ENCODE results near the gene ASTN1. TPM values are rescaled to one million over a fixed set of nuclear protein-coding genes. Genes with fewer than 3 reads are reported as not detected.

The ASTN1 gene
- total RNA-seq, 4 donors from 2014 or later, result 0.18 TPM; not detected in 3

DNA sequence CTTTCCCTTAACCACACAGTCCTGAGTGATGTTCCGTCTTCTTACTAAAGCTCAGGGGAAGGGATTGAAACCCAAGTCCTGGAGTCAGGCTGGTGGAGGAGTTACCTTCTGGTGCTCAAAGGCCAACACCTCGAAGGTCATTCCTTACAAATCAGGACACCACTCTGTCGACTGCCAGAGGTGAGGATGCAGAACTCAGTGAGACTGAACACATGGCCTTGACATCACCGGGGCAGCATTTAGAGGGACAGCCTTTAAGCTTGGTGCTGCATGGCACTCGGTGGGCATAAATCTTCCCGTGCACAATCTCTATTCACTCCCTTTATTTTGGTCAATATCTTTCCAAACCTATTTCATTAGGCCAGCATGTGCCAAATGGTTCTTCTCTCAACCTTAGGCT lies 130.9 kb downstream of the ASTN1 start:
- 78% methylated on average over 6 of the region's 6 CpGs for WGBS
- Histone ChIP-seq H3K27me3 (no peaks in the 10 kb centered on the region), H3K27ac (no peak overlapping the region), H3K4me1 (no peaks in the 10 kb centered on the region), H3K4me3 (no peak overlapping the region), H3K9me3 (no peaks in the 10 kb centered on the region), H3K36me3 (no peaks in the 10 kb centered on the region)
- DNase-seq (ENCODE audit: low spot score in 2 of 2), result no peak
- TF ChIP-seq CTCF (IDR thresholded peaks at IDR 0.05) (no peak), POLR2AphosphoS5 (IDR thresholded peaks at IDR 0.05) (no peak), EP300 (IDR thresholded peaks at IDR 0.05) (no peak), POLR2A (IDR thresholded peaks at IDR 0.05) (no peak)

- Histone ChIP-seq H3K4me1 (no peaks in the 10 kb centered on the region), H3K27ac (no peak overlapping the region), H3K4me3 (no peak overlapping the region), H3K9me3 (no peaks in the 10 kb centered on the region), H3K27me3 (no peaks in the 10 kb centered on the region), H3K36me3 (no peaks in the 10 kb centered on the region)
- DNase-seq (ENCODE audit: low spot score in 2 of 2), result no peak
- WGBS, result 96% methylated on average over 14 of the region's 22 CpGs
- TF ChIP-seq CTCF (IDR thresholded peaks at IDR 0.05), result no peak
- no peak for TF ChIP-seq EP300 (IDR thresholded peaks at IDR 0.05)
- no peak for TF ChIP-seq POLR2AphosphoS5 (IDR thresholded peaks at IDR 0.05)
- no peak for TF ChIP-seq POLR2A (IDR thresholded peaks at IDR 0.05)
These were observed 132.1 kb downstream of the ASTN1 start for GRCh38 chr1:177032434-177032833.

DNA sequence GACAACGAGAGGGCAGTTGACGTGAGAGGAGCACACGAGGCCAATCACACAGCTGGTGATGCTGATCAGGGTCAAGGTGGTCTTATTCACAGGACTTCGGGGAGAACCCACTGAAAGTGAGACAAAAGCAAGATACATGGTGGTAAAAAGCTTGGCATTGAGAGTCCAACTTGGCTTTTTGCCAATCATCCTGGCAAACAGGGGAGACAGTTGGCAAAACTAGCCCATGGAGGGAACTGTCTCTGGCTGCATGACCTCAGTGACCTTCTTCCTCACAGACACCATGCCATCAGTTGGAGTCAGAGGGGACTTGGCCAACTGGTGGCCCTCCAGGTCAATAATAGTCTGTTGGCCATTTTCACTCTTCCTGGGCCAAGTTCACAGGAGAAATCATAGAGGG lies 139.9 kb downstream of the ASTN1 start:
- Histone ChIP-seq H3K27ac (no peak overlapping the region), H3K4me1 (no peaks in the 10 kb centered on the region), H3K4me3 (no peak overlapping the region), H3K9me3 (no peaks in the 10 kb centered on the region), H3K36me3 (no peaks in the 10 kb centered on the region), H3K27me3 (no peaks in the 10 kb centered on the region)
- 88% methylated on average over 4 of the region's 4 CpGs for WGBS
- no peak for DNase-seq (ENCODE audit: low spot score in 2 of 2)
- TF ChIP-seq EP300 (IDR thresholded peaks at IDR 0.05), result no peak
- no peak for TF ChIP-seq POLR2AphosphoS5 (IDR thresholded peaks at IDR 0.05)
- TF ChIP-seq CTCF (IDR thresholded peaks at IDR 0.05), result no peak
- TF ChIP-seq POLR2A (IDR thresholded peaks at IDR 0.05), result no peak

DNA sequence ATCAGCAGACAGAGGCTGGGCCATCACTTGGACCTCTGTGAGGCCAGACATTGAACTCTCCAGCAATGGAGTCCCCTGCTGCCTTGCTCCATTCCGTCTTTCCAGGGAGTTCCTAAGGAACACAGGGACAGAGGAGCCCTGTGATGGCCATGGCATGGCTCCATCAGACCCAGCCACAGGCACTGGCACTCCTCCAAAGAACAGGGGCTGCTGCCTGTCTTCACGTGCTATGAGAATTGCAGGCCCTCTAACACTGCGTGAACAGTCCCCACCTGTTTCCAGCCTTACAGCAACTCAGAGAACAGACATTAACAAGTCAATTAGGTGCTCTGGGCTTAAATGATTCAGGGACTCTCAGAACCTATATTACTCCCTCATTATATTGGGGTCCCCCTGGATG lies 140.8 kb downstream of the ASTN1 start:
- Histone ChIP-seq H3K27me3 (no peaks in the 10 kb centered on the region), H3K9me3 (no peaks in the 10 kb centered on the region), H3K27ac (no peak overlapping the region), H3K4me3 (no peak overlapping the region), H3K36me3 (no peaks in the 10 kb centered on the region), H3K4me1 (no peaks in the 10 kb centered on the region)
- WGBS, result 69% methylated on average over 3 of the region's 3 CpGs
- TF ChIP-seq EP300 (IDR thresholded peaks at IDR 0.05) (no peak), POLR2A (IDR thresholded peaks at IDR 0.05) (no peak), CTCF (IDR thresholded peaks at IDR 0.05) (no peak), POLR2AphosphoS5 (IDR thresholded peaks at IDR 0.05) (no peak)
- no peak for DNase-seq (ENCODE audit: low spot score in 2 of 2)

DNA sequence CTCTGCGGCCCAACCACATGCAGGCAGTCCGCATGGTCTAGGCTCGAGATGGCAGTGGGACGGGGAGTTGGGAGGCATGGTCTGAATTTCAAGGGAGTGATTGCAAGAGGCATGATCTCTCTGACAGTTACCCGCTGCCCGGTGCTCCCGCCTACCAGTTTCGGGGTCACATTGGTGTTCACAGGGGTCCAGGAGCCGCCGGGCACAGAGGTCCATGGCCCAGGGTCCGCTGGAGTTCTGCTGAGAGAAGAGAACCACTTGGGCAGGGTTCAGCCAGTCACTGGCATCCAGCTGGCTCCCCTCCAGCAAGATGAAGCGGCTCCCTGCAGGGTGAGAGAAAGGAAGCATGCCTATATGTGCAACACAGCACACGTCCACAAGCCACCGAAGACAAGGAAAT lies 141.3 kb downstream of the ASTN1 start:
- 89% methylated on average over 8 of the region's 14 CpGs for WGBS

More for the DNA sequence above, 141.3 kb downstream of the ASTN1 start:
- no peak overlapping the region for H3K27ac ChIP-seq
- H3K36me3 ChIP-seq, result no peaks in the 10 kb centered on the region
- no peaks in the 10 kb centered on the region for H3K4me1 ChIP-seq
- no peak overlapping the region for H3K4me3 ChIP-seq
- no peak for DNase-seq (ENCODE audit: low spot score in 2 of 2)
- no peaks in the 10 kb centered on the region for H3K9me3 ChIP-seq
- TF ChIP-seq CTCF (IDR thresholded peaks at IDR 0.05), result no peak
- TF ChIP-seq POLR2A (IDR thresholded peaks at IDR 0.05), result no peak
- no peak for TF ChIP-seq POLR2AphosphoS5 (IDR thresholded peaks at IDR 0.05)
- no peak for TF ChIP-seq EP300 (IDR thresholded peaks at IDR 0.05)
- no peaks in the 10 kb centered on the region for H3K27me3 ChIP-seq
